OCI-LY3 (cell line): Measurements from ENCODE around the gene IRF2BP2.

Experiments
- H2AFZ ChIP-seq: fragments of 200-600, 300-600 bp; shearing (Covaris generic); 2 replicates; pipeline ENCODE4 v1.6.0; 2014; ENCODE audit warnings: antibody characterized with exemption, low read depth, low read length
- H3K27ac ChIP-seq: fragments of 200-600, 300-600 bp; sonication (generic); 2 replicates; pipeline ENCODE4 v1.5.1; 2014; ENCODE audit warnings: mild to moderate bottlenecking, low read length, moderate library complexity, mixed read lengths
- H3K27me3 ChIP-seq: fragments of 200-600, 300-600 bp; sonication (generic); 2 replicates; pipeline ENCODE4 v1.6.1; 2014; ENCODE audit warnings: low read depth, low read length, mixed read lengths
- H3K36me3 ChIP-seq: fragments of 200-600, 300-600 bp; sonication (generic); replicated peaks from 2 replicates; pipeline ENCODE3; 2014; ENCODE audit warnings: low read depth, low read length, mixed read lengths
- H3K4me1 ChIP-seq: fragments of 300-600, 200-600 bp; sonication (generic); 2 replicates; pipeline ENCODE4 v1.6.1; 2014; ENCODE audit warnings: low read length, mixed read lengths
- H3K4me2 ChIP-seq: fragments of 200-600, 300-600 bp; sonication (generic); 2 replicates; pipeline ENCODE4 v1.6.1; 2014; ENCODE audit warnings: low read length, mixed read lengths
- H3K4me3 ChIP-seq: fragments of 300-600, 200-600 bp; sonication (generic); 2 replicates; pipeline ENCODE4 v1.5.1; 2014; ENCODE audit warnings: antibody characterized with exemption, mild to moderate bottlenecking, low read length, moderate library complexity
- H3K79me2 ChIP-seq: fragments of 300-600, 200-600 bp; shearing (Covaris generic); 2 replicates; pipeline ENCODE4 v1.6.1; 2014; ENCODE audit warnings: mild to moderate bottlenecking, low read length, mixed read lengths
- H3K9ac ChIP-seq: fragments of 300-600, 200-600 bp; shearing (Covaris generic); 2 replicates; pipeline ENCODE4 v1.6.0; 2014; ENCODE audit warnings: mild to moderate bottlenecking, low read length, moderate library complexity
- H3K9me3 ChIP-seq: fragments of 200-600, 300-600 bp; shearing (Covaris generic); 2 replicates; pipeline ENCODE4 v1.6.1; 2014; ENCODE audit warnings: low read length, mixed read lengths; ENCODE audit not compliant: insufficient read depth
- H4K20me1 ChIP-seq: fragments of 200-600, 300-600 bp; sonication (generic); 2 replicates; pipeline ENCODE4 v1.6.1; 2016; ENCODE audit warnings: low read length, mixed read lengths; ENCODE audit not compliant: insufficient read depth
- CTCF ChIP-seq: fragments of 200-600, 300-600 bp; sonication (generic); IDR thresholded peaks from 2 replicates; pipeline ENCODE4 v1.5.1; 2014; ENCODE audit warnings: antibody characterized with exemption, low read length, low read depth
- EZH2phosphoT487 ChIP-seq: fragments of 200-600 bp; shearing (Covaris generic); IDR thresholded peaks from 2 replicates; pipeline ENCODE4 v1.6.1; 2018; ENCODE audit warnings: antibody characterized with exemption, mixed run types, low read depth

Gene IRF2BP2

DNA sequence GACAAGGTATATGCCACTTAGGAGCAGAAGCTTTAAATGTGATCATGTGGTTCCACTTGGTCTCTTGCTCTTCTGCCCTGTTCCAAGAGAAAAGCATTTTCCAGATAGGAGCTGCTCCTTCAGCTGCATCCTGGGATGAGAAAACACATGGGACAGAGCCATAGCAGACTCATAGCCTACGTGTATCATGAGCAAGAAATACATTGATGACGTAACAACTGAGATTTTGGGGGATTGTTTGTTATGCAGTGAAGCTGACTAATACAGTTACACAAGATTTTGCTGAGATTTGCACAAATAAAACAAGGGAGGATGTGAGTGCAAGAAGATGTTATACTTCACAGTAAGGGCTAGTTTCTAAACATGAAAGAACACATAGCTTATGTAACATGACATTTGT, 36.0 kb upstream of the IRF2BP2 start:
- H3K36me3 ChIP-seq: no peaks in the 10 kb centered on the region
- H2AFZ ChIP-seq: no peak overlapping the region
- peaks cover 7% of the 10 kb centered on the region; the same call in 1 of the 2 replicates for H3K27me3 ChIP-seq
- no peaks in the 10 kb centered on the region for H4K20me1 ChIP-seq
- no peak overlapping the region for H3K27ac ChIP-seq
- H3K4me2 ChIP-seq: no peak overlapping the region
- H3K9ac ChIP-seq: no peak overlapping the region
- peaks cover 5% of the 10 kb centered on the region; the same call in 1 of the 2 replicates for H3K9me3 ChIP-seq
- no peaks in the 10 kb centered on the region for H3K79me2 ChIP-seq
- H3K4me1 ChIP-seq: no peaks in the 10 kb centered on the region
- no peak overlapping the region for H3K4me3 ChIP-seq
- TF ChIP-seq EZH2phosphoT487: no peak
- TF ChIP-seq CTCF: no peak

DNA sequence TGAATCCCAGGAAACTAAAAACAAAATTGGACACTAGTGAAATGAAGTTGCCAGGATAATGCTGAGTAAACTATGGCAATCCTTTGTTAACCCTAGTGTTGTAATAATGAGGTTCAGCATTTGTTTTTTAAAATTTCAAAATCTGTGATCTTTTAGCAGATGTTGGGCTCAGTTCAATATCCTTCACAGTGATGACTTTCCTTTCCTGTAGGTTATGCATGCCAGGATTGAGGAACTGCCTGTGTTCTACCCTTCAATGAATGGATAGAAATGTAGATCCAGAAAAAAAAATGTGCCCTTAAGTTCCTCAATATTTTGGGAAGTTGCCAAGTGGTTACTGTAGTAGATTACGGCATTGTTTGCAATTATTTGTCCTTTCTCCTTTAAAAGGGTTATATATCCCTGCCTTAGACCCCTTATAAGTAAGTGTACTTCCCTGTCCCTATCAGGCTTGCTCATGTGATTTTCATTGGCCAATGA, 35.5 kb upstream of the IRF2BP2 start:
- no peak for TF ChIP-seq CTCF
- TF ChIP-seq EZH2phosphoT487: no peak
- no peaks in the 10 kb centered on the region for H4K20me1 ChIP-seq
- no peak overlapping the region for H3K27ac ChIP-seq
- H3K4me1 ChIP-seq: no peaks in the 10 kb centered on the region
- peaks cover 5% of the 10 kb centered on the region; the same call in 1 of the 2 replicates for H3K9me3 ChIP-seq
- H3K79me2 ChIP-seq: no peaks in the 10 kb centered on the region
- H3K4me3 ChIP-seq: no peak overlapping the region
- H3K9ac ChIP-seq: no peak overlapping the region
- no peak overlapping the region for H2AFZ ChIP-seq
- H3K36me3 ChIP-seq: no peaks in the 10 kb centered on the region
- H3K27me3 ChIP-seq: peaks cover 7% of the 10 kb centered on the region; the same call in 1 of the 2 replicates
- H3K4me2 ChIP-seq: no peak overlapping the region

DNA sequence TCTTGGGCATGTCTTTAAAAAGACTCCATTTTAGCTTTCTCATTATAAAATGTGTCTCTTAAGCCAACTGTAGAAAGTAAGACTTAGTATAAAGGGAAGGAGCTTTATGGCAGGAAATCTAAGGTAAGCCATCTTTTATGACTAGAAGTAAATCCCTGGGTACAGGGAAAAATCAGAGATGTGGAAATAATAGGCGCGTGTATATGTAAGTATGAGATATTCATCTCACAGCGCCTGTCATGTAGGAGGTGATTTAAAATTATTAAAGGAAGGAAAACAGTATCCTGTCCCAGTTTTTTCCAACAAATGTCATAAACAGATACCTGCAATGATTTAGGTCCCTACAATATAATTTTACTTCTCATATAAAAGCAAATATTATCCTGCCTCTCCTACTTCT, 35.0 kb upstream of the IRF2BP2 start:
- no peak overlapping the region for H3K4me3 ChIP-seq
- TF ChIP-seq CTCF: no peak
- no peak for TF ChIP-seq EZH2phosphoT487
- H3K4me1 ChIP-seq: no peaks in the 10 kb centered on the region
- no peak overlapping the region for H3K9ac ChIP-seq
- peaks cover 7% of the 10 kb centered on the region; the same call in 1 of the 2 replicates for H3K27me3 ChIP-seq
- H2AFZ ChIP-seq: no peak overlapping the region
- no peaks in the 10 kb centered on the region for H4K20me1 ChIP-seq
- H3K4me2 ChIP-seq: no peak overlapping the region
- peaks cover 5% of the 10 kb centered on the region; the same call in 1 of the 2 replicates for H3K9me3 ChIP-seq
- H3K36me3 ChIP-seq: no peaks in the 10 kb centered on the region
- H3K79me2 ChIP-seq: no peaks in the 10 kb centered on the region
- no peak overlapping the region for H3K27ac ChIP-seq

- H3K9ac ChIP-seq: no peak overlapping the region
- no peak overlapping the region for H3K4me3 ChIP-seq
- no peaks in the 10 kb centered on the region for H4K20me1 ChIP-seq
- no peaks in the 10 kb centered on the region for H3K36me3 ChIP-seq
- peaks cover 7% of the 10 kb centered on the region; the same call in 1 of the 2 replicates for H3K27me3 ChIP-seq
- no peaks in the 10 kb centered on the region for H3K4me1 ChIP-seq
- peaks cover 5% of the 10 kb centered on the region; the same call in 1 of the 2 replicates for H3K9me3 ChIP-seq
- no peak for TF ChIP-seq CTCF
- TF ChIP-seq EZH2phosphoT487: no peak
- no peaks in the 10 kb centered on the region for H3K79me2 ChIP-seq
- no peak overlapping the region for H2AFZ ChIP-seq
- no peak overlapping the region for H3K4me2 ChIP-seq
- no peak overlapping the region for H3K27ac ChIP-seq
These were observed 33.8 kb upstream of the IRF2BP2 start for GRCh38 chr1:234643850-234644134.
